Measurements from ENCODE around the gene MYOCOS. TPM values are rescaled to one million over a fixed set of nuclear protein-coding genes. Genes with fewer than 3 reads are reported as not detected.

MYOCOS gene
- total RNA-seq, 1 experiment from 2014 or later, result not detected

DNA sequence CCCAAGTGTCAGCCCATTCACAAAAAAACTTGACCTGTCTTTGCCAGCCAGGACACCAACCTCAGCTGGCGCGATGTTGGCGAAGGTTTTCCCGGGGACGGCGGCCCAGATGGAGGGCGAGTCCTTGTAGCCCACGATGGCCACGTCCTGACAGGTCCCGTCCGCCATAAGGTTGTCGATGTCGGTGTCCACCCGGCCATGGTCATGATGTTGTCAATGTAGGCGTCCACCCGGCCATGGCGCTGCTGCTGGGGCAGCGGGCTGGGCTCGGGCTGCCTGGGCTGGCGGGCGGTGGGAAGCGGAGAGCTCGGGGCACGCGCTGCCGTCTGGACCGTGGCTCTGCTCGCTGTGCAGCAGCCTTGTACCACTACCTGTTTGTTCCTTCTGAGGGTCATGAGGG, 48.7 kb downstream of the MYOCOS start:
- intact Hi-C loops (cut with micrococcal nuclease), result no loop called here
- DNase-seq, result no peak
- BruUV-seq (replicated peaks), result no TSS peak

DNA sequence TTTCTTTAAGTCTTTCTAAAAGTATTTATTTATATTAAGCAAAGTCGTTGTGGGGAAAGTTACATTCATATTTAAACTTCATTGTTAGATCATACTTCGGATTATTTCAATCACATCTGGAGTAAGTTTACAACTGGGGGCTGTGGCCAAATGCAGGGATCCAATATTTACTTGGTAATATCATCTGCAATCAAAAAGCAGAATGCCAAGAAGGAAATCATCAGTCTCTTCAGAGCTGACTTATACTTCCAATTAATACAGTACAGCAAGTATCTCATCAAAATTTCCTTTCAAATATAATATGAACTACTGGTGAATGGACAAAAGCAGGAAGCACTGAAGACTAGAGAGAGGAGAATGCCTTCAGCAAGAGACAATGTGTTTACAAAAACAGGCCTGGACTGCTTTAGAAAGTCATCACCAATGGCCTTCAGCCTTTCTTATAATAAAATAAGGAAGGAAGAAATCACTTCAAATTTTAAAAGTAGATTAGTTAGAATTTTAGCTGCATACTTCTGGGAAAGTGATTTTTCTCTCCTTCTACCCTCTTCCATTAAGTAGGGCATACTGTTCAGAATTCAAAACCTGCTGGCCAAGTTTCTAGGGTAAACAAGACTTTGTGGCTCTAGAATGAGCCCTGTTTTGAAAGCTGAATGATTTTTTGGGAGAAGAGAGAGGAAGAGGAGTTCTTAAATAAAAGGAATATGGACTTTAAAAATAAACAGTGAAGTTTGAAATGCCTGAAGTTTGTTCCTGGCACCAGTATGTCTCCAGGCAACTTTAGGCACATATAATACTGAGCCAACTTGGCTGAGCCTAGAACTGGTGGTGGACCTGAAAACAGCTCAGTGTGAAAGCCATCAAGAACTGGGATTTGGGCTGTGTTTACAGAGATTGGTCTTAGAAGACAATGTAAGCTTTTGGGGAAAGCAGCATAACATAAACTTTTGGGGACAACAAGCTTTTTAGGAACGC, 52.7 kb downstream of the MYOCOS start:
- DNase-seq (no peak), ATAC-seq (no peak)
- no peak overlapping the region for H3K4me3 ChIP-seq (ENCODE audit: low read length)
- no peaks in the 10 kb centered on the region for H3K79me2 ChIP-seq (ENCODE audit: low read length)
- H3K36me3 ChIP-seq (ENCODE audit: low read depth, low read length), result no peaks in the 10 kb centered on the region
- no peaks in the 10 kb centered on the region for H3K9me3 ChIP-seq (ENCODE audit: low read length)
- no peak overlapping the region for H3K9ac ChIP-seq (ENCODE audit: low read length)
- H2AFZ ChIP-seq (ENCODE audit: low read length), result no peak overlapping the region
- no TSS peak for BruUV-seq (replicated peaks)
- no peaks in the 10 kb centered on the region for H3F3A ChIP-seq (ENCODE audit: low read length, unreplicated experiment)
- H3K4me1 ChIP-seq (ENCODE audit: insufficient read depth, low read length), result no peaks in the 10 kb centered on the region
- no peak overlapping the region for H3K4me2 ChIP-seq (ENCODE audit: low read length)
- no peak overlapping the region for H3K27ac ChIP-seq (ENCODE audit: low read length)
- TF ChIP-seq EZH2phosphoT487 (IDR thresholded peaks at IDR 0.05; ENCODE audit: borderline replicate concordance, low read length), result no peak
- no peak for TF ChIP-seq EZH2 (IDR thresholded peaks at IDR 0.05; ENCODE audit: low read length, unreplicated experiment)
- TF ChIP-seq, protein P1, sequence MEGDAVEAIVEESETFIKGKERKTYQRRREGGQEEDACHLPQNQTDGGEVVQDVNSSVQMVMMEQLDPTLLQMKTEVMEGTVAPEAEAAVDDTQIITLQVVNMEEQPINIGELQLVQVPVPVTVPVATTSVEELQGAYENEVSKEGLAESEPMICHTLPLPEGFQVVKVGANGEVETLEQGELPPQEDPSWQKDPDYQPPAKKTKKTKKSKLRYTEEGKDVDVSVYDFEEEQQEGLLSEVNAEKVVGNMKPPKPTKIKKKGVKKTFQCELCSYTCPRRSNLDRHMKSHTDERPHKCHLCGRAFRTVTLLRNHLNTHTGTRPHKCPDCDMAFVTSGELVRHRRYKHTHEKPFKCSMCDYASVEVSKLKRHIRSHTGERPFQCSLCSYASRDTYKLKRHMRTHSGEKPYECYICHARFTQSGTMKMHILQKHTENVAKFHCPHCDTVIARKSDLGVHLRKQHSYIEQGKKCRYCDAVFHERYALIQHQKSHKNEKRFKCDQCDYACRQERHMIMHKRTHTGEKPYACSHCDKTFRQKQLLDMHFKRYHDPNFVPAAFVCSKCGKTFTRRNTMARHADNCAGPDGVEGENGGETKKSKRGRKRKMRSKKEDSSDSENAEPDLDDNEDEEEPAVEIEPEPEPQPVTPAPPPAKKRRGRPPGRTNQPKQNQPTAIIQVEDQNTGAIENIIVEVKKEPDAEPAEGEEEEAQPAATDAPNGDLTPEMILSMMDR (conservative IDR thresholded peaks at IDR 0.05; ENCODE audit: low read depth, low read length), result no peak
- intact Hi-C loops (cut with micrococcal nuclease), result no loop called here
- CTCF ChIA-PET, result interaction anchor here (0.5 to 0.6 kb wide), 2 partner anchors 32 to 41 kb away, joined by 3 to 4 read pairs; no protein-coding TSS in a partner anchor
- POLR2A ChIA-PET (ENCODE audit: unreplicated experiment), result no interaction called here
- no peaks in the 10 kb centered on the region for H3K9me2 ChIP-seq (replicated peaks; ENCODE audit: low read length)
- H4K20me1 ChIP-seq (ENCODE audit: low read length), result no peaks in the 10 kb centered on the region
- peaks cover 48% of the 10 kb centered on the region for H3K27me3 ChIP-seq (ENCODE audit: low read length)

More for the DNA sequence above, 48.7 kb downstream of the MYOCOS start:
- TF ChIP-seq, protein P1 (conservative IDR thresholded peaks at IDR 0.05; ENCODE audit: low read depth, low read length), result no peak
- TF ChIP-seq EZH2phosphoT487 (IDR thresholded peaks at IDR 0.05; ENCODE audit: borderline replicate concordance, low read length) (no peak), EZH2 (IDR thresholded peaks at IDR 0.05; ENCODE audit: low read length, unreplicated experiment) (no peak)
- Histone ChIP-seq H3K9ac (ENCODE audit: low read length) (no peak overlapping the region), H3K36me3 (ENCODE audit: low read depth, low read length) (no peaks in the 10 kb centered on the region), H3K9me2 (replicated peaks; ENCODE audit: low read length) (no peaks in the 10 kb centered on the region), H4K20me1 (ENCODE audit: low read length) (no peaks in the 10 kb centered on the region), H3K79me2 (ENCODE audit: low read length) (no peaks in the 10 kb centered on the region), H3K27me3 (ENCODE audit: low read length) (peaks cover 72% of the 10 kb centered on the region), H3K27ac (ENCODE audit: low read length) (no peak overlapping the region), H3K4me3 (ENCODE audit: low read length) (no peak overlapping the region), H2AFZ (ENCODE audit: low read length) (no peak overlapping the region), H3K4me1 (ENCODE audit: insufficient read depth, low read length) (no peaks in the 10 kb centered on the region), H3K4me2 (ENCODE audit: low read length) (no peak overlapping the region), H3F3A (ENCODE audit: low read length, unreplicated experiment) (no peaks in the 10 kb centered on the region), H3K9me3 (ENCODE audit: low read length) (no peaks in the 10 kb centered on the region)
- CTCF ChIA-PET, result no interaction called here
- POLR2A ChIA-PET (ENCODE audit: unreplicated experiment), result interaction anchor here (0.6 kb wide), 1 partner anchor 39 kb away, joined by 4 read pairs; no protein-coding TSS in a partner anchor
- no peak for ATAC-seq

Other genes with a start within 250 kb of the MYOCOS start
- gene PRRC2C, start 136.7 kb upstream of the MYOCOS start, total RNA-seq (2014; rRNA removed), result 199 and 225 TPM in 2 replicates
- not detected in 2 replicates for gene MYOC, start 30.4 kb downstream of the MYOCOS start, total RNA-seq (2014; rRNA removed)
- 5.2 and 7.2 TPM in 2 replicates for gene VAMP4, start 119.8 kb downstream of the MYOCOS start, total RNA-seq (2014; rRNA removed)
- gene METTL13, start 159.4 kb downstream of the MYOCOS start, total RNA-seq (2014; rRNA removed), result 115 and 138 TPM in 2 replicates
- 0.46 and 0.98 TPM in 2 replicates for gene DNM3, start 219.3 kb downstream of the MYOCOS start, total RNA-seq (2014; rRNA removed)